Peyer's patch (tissue), 4 donors: ENCODE data around the gene VSIG4. TPM values are rescaled to one million over a fixed set of nuclear protein-coding genes. Genes with fewer than 3 reads are reported as not detected.

ENCODE experiments used
- DNase-seq, 3 donors: peaks; one replicate each; pipeline ENCODE4 v3.0.0-alpha.2; 2017 to 2019
- H3K27ac ChIP-seq, 4 donors: fragments of 200-600 bp; sonication (generic); one replicate each; pipeline ENCODE4 v1.5.1; 2016 to 2019
- H3K27me3 ChIP-seq, 2 donors: fragments of 200-600 bp; sonication (generic); one replicate each; pipeline ENCODE4 v1.5.1; 2019
- H3K36me3 ChIP-seq, 3 donors: fragments of 200-600 bp; sonication (generic); one replicate each; pipeline ENCODE4 v1.5.1; 2016 to 2019
- H3K4me1 ChIP-seq, 4 donors: fragments of 200-600 bp; sonication (generic); one replicate each; pipeline ENCODE4 v1.5.1; 2016 to 2019
- H3K4me3 ChIP-seq, 4 donors: fragments of 200-600 bp; sonication (generic); 1 replicate in 3 of 4; 2 replicates in 1 of 4; pipeline ENCODE4 v1.5.1; 2016 to 2019; ENCODE audit warnings: mild to moderate bottlenecking in 1 of 4
- H3K9me3 ChIP-seq, 4 donors: fragments of 200-600 bp; sonication (generic); one replicate each; pipeline ENCODE4 v1.5.1; 2016 to 2019; ENCODE audit warnings: mild to moderate bottlenecking in 1 of 4
- CTCF ChIP-seq, 6 experiments: fragments of 450-650 bp in 4 of 6; fragments of 200-600 bp in 2 of 6; sonication (generic) in 1 of 6; IDR thresholded peaks; one replicate each; pipeline ENCODE4 v1.5.1; 2017 to 2019; ENCODE audit warnings: antibody characterized with exemption in 6 of 6, mild to moderate bottlenecking in 3 of 6, moderate library complexity in 1 of 6
- POLR2A ChIP-seq, 2 donors: fragments of 450-650 bp; IDR thresholded peaks; one replicate each; pipeline ENCODE4 v1.5.1; 2017; ENCODE audit warnings: antibody characterized with exemption in 2 of 2, mild to moderate bottlenecking in 2 of 2, moderate library complexity in 2 of 2
- total RNA-seq, 4 donors: library from RNA; depleted of rRNA; stranded (reverse); fragments of >200 nt; gene quantifications; one replicate each; pipeline ENCODE4 v1.1.0, GENCODE V29; 2016

Gene VSIG4
- total RNA-seq, 4 donors from 2014 or later, result 15.1 to 51.1 (median 31.3) TPM

- peak overlapping the region; percentile 45 to 72 (median 60) for H3K27ac ChIP-seq
- DNase-seq, result no peak
- H3K9me3 ChIP-seq, result no peaks in the 10 kb centered on the region
- H3K27me3 ChIP-seq, result no peaks in the 10 kb centered on the region
- H3K4me3 ChIP-seq, result peak overlapping the region in 3 of 4 donors; percentile 26 to 34 (median 32)
- peaks cover 0 to 3% (median 0%) of the 10 kb centered on the region in 4 donors for H3K4me1 ChIP-seq
- TF ChIP-seq CTCF (IDR thresholded peaks at IDR 0.05) (no peak), POLR2A (IDR thresholded peaks at IDR 0.05) (no peak)
- H3K36me3 ChIP-seq, result no peaks in the 10 kb centered on the region
These were observed 22.8 kb downstream of the VSIG4 start for GRCh38 chrX:66016905-66017658.

GRCh38 chrX:66015900-66016689 lies 23.8 kb downstream of the VSIG4 start:
- H3K36me3 ChIP-seq, result no peaks in the 10 kb centered on the region
- no peak for DNase-seq
- H3K4me3 ChIP-seq, result peak overlapping the region; percentile 18 to 34 (median 29)
- peak overlapping the region; percentile 45 to 72 (median 60) for H3K27ac ChIP-seq
- TF ChIP-seq CTCF (IDR thresholded peaks at IDR 0.05), result no peak
- peaks cover 0 to 3% (median 0%) of the 10 kb centered on the region in 4 donors for H3K4me1 ChIP-seq
- H3K27me3 ChIP-seq, result no peaks in the 10 kb centered on the region
- H3K9me3 ChIP-seq, result no peaks in the 10 kb centered on the region

GRCh38 chrX:66015152-66015831 lies 24.6 kb downstream of the VSIG4 start:
- Histone ChIP-seq H3K27me3 (no peaks in the 10 kb centered on the region), H3K36me3 (no peaks in the 10 kb centered on the region), H3K4me3 (peak overlapping the region; percentile 18 to 41 (median 33)), H3K9me3 (no peaks in the 10 kb centered on the region), H3K27ac (peak overlapping the region; percentile 45 to 72 (median 59)), H3K4me1 (peaks cover 0 to 3% (median 0%) of the 10 kb centered on the region in 4 donors)
- TF ChIP-seq POLR2A (IDR thresholded peaks at IDR 0.05) (no peak), CTCF (IDR thresholded peaks at IDR 0.05) (no peak)
- DNase-seq, result peak in 2 of 3 donors; percentile 52 to 78

- Histone ChIP-seq H3K27ac (peak overlapping the region in 3 of 4 donors; percentile 22 to 72 (median 49)), H3K27me3 (no peaks in the 10 kb centered on the region)
These were observed 25.3 kb downstream of the VSIG4 start for GRCh38 chrX:66014556-66014955.

More at GRCh38 chrX:66014556-66014955, 25.3 kb downstream of the VSIG4 start:
- no peak for DNase-seq
- TF ChIP-seq CTCF (IDR thresholded peaks at IDR 0.05) (no peak), POLR2A (IDR thresholded peaks at IDR 0.05) (no peak)
- no peaks in the 10 kb centered on the region for H3K36me3 ChIP-seq
- no peaks in the 10 kb centered on the region for H3K9me3 ChIP-seq
- H3K4me1 ChIP-seq, result peaks cover 0 to 3% (median 0%) of the 10 kb centered on the region in 4 donors
- H3K4me3 ChIP-seq, result no peak overlapping the region
